ENCODE measurements around the gene YPEL2.

GRCh38 chr17:59311051-59311468 is 20.4 kb upstream of the YPEL2 start:
- TF ChIP-seq, protein P1, sequence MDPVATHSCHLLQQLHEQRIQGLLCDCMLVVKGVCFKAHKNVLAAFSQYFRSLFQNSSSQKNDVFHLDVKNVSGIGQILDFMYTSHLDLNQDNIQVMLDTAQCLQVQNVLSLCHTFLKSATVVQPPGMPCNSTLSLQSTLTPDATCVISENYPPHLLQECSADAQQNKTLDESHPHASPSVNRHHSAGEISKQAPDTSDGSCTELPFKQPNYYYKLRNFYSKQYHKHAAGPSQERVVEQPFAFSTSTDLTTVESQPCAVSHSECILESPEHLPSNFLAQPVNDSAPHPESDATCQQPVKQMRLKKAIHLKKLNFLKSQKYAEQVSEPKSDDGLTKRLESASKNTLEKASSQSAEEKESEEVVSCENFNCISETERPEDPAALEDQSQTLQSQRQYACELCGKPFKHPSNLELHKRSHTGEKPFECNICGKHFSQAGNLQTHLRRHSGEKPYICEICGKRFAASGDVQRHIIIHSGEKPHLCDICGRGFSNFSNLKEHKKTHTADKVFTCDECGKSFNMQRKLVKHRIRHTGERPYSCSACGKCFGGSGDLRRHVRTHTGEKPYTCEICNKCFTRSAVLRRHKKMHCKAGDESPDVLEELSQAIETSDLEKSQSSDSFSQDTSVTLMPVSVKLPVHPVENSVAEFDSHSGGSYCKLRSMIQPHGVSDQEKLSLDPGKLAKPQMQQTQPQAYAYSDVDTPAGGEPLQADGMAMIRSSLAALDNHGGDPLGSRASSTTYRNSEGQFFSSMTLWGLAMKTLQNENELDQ (tag by site-specific recombination; IDR thresholded peaks at IDR 0.05; ENCODE audit: low read depth) = no peak
- no peak for TF ChIP-seq ZNF146 (tag by site-specific recombination; IDR thresholded peaks at IDR 0.05)
- TF ChIP-seq ZNF133 (tag by site-specific recombination; IDR thresholded peaks at IDR 0.05) = no peak
- no peak for TF ChIP-seq ZNF707 (tag by site-specific recombination; IDR thresholded peaks at IDR 0.05)
- TF ChIP-seq ZNF274 (IDR thresholded peaks at IDR 0.05; ENCODE audit: low read length) = no peak
- no peak for TF ChIP-seq ZNF274 (tag by site-specific recombination; IDR thresholded peaks at IDR 0.05; ENCODE audit: borderline replicate concordance)
- TF ChIP-seq CTCF (tag by site-specific recombination; IDR thresholded peaks at IDR 0.05) = peak; percentile 88
- no peak for TF ChIP-seq SP2 (tag by site-specific recombination; IDR thresholded peaks at IDR 0.05)
- no peak for TF ChIP-seq ZNF114 (tag by site-specific recombination; IDR thresholded peaks at IDR 0.05)
- TF ChIP-seq ZNF416 (tag by site-specific recombination; IDR thresholded peaks at IDR 0.05) = no peak
- TF ChIP-seq TSHZ1 (tag by site-specific recombination; IDR thresholded peaks at IDR 0.05; ENCODE audit: borderline replicate concordance) = no peak
- TF ChIP-seq ZNF76 (tag by site-specific recombination; IDR thresholded peaks at IDR 0.05; ENCODE audit: borderline replicate concordance, low read depth) = no peak
- no peak for TF ChIP-seq ZNF843 (tag by site-specific recombination; IDR thresholded peaks at IDR 0.05)
- TF ChIP-seq MZF1 (tag by site-specific recombination; IDR thresholded peaks at IDR 0.05; ENCODE audit: borderline replicate concordance) = no peak
- no peak for TF ChIP-seq ZFP41 (tag by site-specific recombination; IDR thresholded peaks at IDR 0.05; ENCODE audit: borderline replicate concordance)

All from HEK293 (cell line).